ENCODE results near the gene SLC29A4.
"Not testable (repeated sequence)": the region's sequence is repeated elsewhere in the genome, so short reads cannot be mapped to it uniquely, and the experiment has no call there.

The SLC29A4 gene

DNA sequence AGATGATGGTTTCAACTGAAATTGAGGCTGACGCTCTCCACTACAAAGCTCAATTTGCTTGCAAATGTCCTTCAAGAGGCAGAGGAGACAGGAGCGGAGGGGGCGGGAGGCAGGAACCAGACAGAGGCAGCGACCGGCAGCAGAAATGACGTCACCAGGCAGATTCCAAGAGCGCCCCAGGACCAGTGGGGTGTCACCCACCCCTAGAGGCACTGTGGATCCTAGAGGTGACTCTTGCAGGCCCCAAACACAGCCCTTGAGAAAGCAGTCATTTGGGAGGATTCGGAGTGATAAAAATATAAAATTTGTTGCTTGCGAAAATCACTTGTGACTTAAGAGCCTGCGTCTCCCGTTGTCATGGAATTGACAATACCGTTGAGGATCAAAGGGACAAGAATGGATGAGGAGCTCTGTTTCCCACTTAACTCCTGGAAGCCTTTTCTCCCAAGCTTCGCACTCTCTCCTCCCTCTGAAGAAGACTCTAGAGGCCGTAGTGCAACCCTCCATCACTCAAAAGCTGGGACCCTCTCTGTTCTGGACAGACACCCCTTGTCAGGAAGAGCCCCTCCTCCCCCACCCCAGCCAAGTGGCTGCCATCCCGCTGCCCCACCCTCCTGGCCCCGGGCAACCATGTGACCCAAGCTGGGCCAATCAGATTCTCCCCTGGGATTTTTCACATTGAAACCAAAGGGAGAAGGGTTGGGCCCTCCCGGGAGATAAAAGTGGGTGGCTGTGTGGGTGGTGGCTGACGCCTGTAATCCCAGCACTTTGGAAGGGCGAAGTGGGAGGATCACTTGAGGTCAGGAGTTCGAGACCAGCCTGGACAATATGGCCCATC is 16.3 kb upstream of the SLC29A4 start:
- Histone ChIP-seq H3K4me3 (ENCODE audit: low read length) (no peak overlapping the region), H3F3A (ENCODE audit: insufficient read depth, low read length) (no peaks in the 10 kb centered on the region), H3K4me2 (ENCODE audit: low read depth, low read length) (no peak overlapping the region), H3K9me2 (replicated peaks; ENCODE audit: insufficient read depth, low read length) (no peaks in the 10 kb centered on the region), H4K20me1 (ENCODE audit: insufficient read depth, low read length) (no peaks in the 10 kb centered on the region), H3K27ac (ENCODE audit: low read length) (no peak overlapping the region), H3K79me2 (ENCODE audit: low read length) (no peaks in the 10 kb centered on the region), H3K9me3 (replicated peaks; ENCODE audit: insufficient read depth, low read length) (no peaks in the 10 kb centered on the region), H3K9ac (ENCODE audit: low read length) (no peak overlapping the region), H3K36me3 (replicated peaks; ENCODE audit: insufficient read depth, low read length) (no peaks in the 10 kb centered on the region), H3K4me1 (ENCODE audit: low read length) (no peaks in the 10 kb centered on the region), H3K27me3 (replicated peaks; ENCODE audit: insufficient read depth, low read length) (peaks cover 19% of the 10 kb centered on the region; the same call in 1 of the 2 replicates), H2AFZ (ENCODE audit: low read length) (no peak overlapping the region)
- DNase-seq: no peak
- TF ChIP-seq EZH2 (optimal IDR thresholded peaks at IDR 0.05; ENCODE audit: low read depth, low read length) (no peak), EZH2phosphoT487 (IDR thresholded peaks at IDR 0.05; ENCODE audit: low read length) (no peak)
- TF ChIP-seq, protein P1, sequence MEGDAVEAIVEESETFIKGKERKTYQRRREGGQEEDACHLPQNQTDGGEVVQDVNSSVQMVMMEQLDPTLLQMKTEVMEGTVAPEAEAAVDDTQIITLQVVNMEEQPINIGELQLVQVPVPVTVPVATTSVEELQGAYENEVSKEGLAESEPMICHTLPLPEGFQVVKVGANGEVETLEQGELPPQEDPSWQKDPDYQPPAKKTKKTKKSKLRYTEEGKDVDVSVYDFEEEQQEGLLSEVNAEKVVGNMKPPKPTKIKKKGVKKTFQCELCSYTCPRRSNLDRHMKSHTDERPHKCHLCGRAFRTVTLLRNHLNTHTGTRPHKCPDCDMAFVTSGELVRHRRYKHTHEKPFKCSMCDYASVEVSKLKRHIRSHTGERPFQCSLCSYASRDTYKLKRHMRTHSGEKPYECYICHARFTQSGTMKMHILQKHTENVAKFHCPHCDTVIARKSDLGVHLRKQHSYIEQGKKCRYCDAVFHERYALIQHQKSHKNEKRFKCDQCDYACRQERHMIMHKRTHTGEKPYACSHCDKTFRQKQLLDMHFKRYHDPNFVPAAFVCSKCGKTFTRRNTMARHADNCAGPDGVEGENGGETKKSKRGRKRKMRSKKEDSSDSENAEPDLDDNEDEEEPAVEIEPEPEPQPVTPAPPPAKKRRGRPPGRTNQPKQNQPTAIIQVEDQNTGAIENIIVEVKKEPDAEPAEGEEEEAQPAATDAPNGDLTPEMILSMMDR (IDR thresholded peaks at IDR 0.05; ENCODE audit: low read length): no peak

DNA sequence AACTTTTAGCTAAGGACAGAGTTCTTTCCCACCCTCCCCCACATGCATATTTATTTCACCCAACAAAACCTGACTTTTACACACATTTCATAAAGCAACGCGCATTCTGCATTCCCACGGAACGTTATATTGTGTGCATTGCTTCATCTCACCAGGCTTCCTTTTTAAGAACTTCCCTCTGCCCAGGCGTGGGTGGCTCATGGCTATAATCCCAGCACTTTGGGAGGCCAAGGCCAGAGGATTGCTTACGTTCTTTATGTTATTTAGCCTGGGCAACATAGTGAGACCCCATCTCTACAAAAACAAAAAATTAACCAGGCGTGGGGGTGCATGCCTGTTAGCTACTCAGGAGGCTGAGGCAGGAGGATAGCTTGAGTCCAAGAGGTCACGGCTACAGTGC is 14.9 kb upstream of the SLC29A4 start:
- H3K27me3 ChIP-seq (replicated peaks; ENCODE audit: insufficient read depth, low read length): peaks cover 16% of the 10 kb centered on the region; the same call in 1 of the 2 replicates
- not testable (repeated sequence) for H3K27ac ChIP-seq (ENCODE audit: low read length); DNase-seq

DNA sequence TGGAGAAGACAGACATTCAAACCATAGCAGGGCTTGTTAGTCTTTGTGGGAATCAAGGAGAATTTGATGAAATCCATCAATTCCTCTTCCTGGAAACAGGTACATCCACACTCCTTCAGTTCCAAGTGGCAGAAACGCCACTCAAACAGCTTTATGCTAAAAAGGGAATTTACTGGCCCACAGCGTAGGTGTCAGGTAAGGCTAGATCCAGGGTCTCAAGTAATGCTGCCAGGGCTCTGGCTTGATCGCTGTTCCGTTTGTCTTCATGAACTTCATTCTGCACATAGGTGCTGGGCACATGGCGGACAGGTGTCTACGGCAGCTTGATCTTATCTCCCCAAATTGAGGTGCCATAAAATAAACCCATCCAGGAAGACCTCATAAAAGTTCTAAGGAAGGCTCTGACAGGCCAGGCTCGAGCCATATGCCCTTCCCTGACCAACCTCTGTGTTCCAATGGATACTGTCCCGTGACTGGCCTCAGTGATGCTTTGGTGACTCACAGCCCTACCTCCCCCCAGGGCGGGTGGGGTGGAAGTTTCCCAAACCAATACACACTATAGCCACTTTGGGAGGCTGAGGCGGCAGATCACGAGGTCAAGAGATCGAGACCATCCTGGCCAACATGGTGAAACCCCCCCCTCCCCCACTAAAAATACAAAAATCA is 12.6 kb upstream of the SLC29A4 start:
- not testable (repeated sequence) for H3K9me3 ChIP-seq (replicated peaks; ENCODE audit: insufficient read depth, low read length); H3F3A ChIP-seq (ENCODE audit: insufficient read depth, low read length); H3K4me1 ChIP-seq (ENCODE audit: low read length); H3K36me3 ChIP-seq (replicated peaks; ENCODE audit: insufficient read depth, low read length); H3K9me2 ChIP-seq (replicated peaks; ENCODE audit: insufficient read depth, low read length); H2AFZ ChIP-seq (ENCODE audit: low read length); H3K4me3 ChIP-seq (ENCODE audit: low read length); H3K27ac ChIP-seq (ENCODE audit: low read length); H3K79me2 ChIP-seq (ENCODE audit: low read length); H3K9ac ChIP-seq (ENCODE audit: low read length); H3K4me2 ChIP-seq (ENCODE audit: low read depth, low read length); DNase-seq; H4K20me1 ChIP-seq (ENCODE audit: insufficient read depth, low read length)
- H3K27me3 ChIP-seq (replicated peaks; ENCODE audit: insufficient read depth, low read length): peaks cover 22% of the 10 kb centered on the region

More for the DNA sequence above, 14.9 kb upstream of the SLC29A4 start:
- not testable (repeated sequence) for H3K4me3 ChIP-seq (ENCODE audit: low read length); H3K9me2 ChIP-seq (replicated peaks; ENCODE audit: insufficient read depth, low read length); H3K36me3 ChIP-seq (replicated peaks; ENCODE audit: insufficient read depth, low read length); H3K4me2 ChIP-seq (ENCODE audit: low read depth, low read length); H3K4me1 ChIP-seq (ENCODE audit: low read length); H2AFZ ChIP-seq (ENCODE audit: low read length); H3F3A ChIP-seq (ENCODE audit: insufficient read depth, low read length); H4K20me1 ChIP-seq (ENCODE audit: insufficient read depth, low read length); H3K79me2 ChIP-seq (ENCODE audit: low read length); H3K9me3 ChIP-seq (replicated peaks; ENCODE audit: insufficient read depth, low read length); H3K9ac ChIP-seq (ENCODE audit: low read length)

DNA sequence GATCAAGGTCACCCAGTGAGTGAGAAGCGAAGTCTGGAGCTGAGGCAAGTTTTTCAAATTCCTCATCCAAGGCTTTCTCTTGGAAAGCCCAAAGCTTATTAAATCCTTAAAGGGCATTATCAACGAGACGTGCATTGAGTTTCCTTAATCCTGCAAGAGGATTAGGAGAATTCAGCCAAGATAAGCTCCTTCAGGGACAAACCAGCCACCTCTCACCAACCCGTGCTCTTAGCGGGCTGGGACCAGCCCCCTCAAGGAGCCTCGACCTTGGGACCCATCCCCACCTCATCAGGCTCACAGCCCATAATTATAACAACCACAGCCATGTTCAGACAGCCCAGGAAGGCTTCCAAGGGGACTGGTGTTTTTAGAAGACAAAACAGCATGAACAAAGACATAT is 12.0 kb upstream of the SLC29A4 start:
- Histone ChIP-seq H2AFZ (ENCODE audit: low read length) (no peak overlapping the region), H3K27me3 (replicated peaks; ENCODE audit: insufficient read depth, low read length) (peaks cover 23% of the 10 kb centered on the region), H3K9me2 (replicated peaks; ENCODE audit: insufficient read depth, low read length) (no peaks in the 10 kb centered on the region), H3K4me2 (ENCODE audit: low read depth, low read length) (no peak overlapping the region), H3K36me3 (replicated peaks; ENCODE audit: insufficient read depth, low read length) (no peaks in the 10 kb centered on the region), H3K79me2 (ENCODE audit: low read length) (no peaks in the 10 kb centered on the region), H3K9me3 (replicated peaks; ENCODE audit: insufficient read depth, low read length) (no peaks in the 10 kb centered on the region), H3K4me1 (ENCODE audit: low read length) (no peaks in the 10 kb centered on the region), H3K27ac (ENCODE audit: low read length) (no peak overlapping the region), H3F3A (ENCODE audit: insufficient read depth, low read length) (no peaks in the 10 kb centered on the region), H3K4me3 (ENCODE audit: low read length) (no peak overlapping the region), H3K9ac (ENCODE audit: low read length) (no peak overlapping the region), H4K20me1 (ENCODE audit: insufficient read depth, low read length) (no peaks in the 10 kb centered on the region)
- TF ChIP-seq, protein P1 (IDR thresholded peaks at IDR 0.05; ENCODE audit: low read length): no peak
- no peak for TF ChIP-seq EZH2 (optimal IDR thresholded peaks at IDR 0.05; ENCODE audit: low read depth, low read length)
- no peak for TF ChIP-seq EZH2phosphoT487 (IDR thresholded peaks at IDR 0.05; ENCODE audit: low read length)
- DNase-seq: no peak

DNA sequence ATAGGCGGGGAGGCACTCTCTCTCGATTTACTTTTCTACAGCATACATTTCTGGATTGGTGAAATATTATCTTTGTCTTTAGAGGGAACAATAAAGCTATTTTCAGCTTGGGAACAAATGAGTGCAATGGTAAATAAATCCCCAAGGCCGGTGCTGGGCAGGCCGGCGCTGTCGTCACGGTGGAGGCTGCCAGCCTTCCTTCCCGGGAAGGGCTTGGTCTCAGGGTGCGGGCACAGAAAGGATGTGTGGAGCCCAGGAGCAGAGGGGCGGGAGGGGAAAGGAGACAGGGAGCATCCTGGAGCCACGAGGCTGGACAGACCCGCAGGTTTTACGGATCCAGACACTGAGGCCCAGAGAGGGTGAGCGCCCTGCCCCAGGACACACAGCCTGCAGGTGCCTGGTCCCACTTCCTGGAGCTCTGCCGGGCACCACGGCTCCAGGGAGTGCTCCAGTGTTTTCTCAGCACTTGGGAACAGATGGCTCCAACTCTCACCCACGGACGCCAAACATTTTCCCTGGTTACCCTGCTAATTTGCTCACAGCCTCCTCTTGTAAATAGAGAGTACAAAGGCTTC is 8.8 kb upstream of the SLC29A4 start:
- DNase-seq: not testable (repeated sequence)

More for the DNA sequence above, 8.8 kb upstream of the SLC29A4 start:
- H3K9ac ChIP-seq (ENCODE audit: low read length); H3K9me2 ChIP-seq (replicated peaks; ENCODE audit: insufficient read depth, low read length); H3K4me3 ChIP-seq (ENCODE audit: low read length); H4K20me1 ChIP-seq (ENCODE audit: insufficient read depth, low read length); H3K27ac ChIP-seq (ENCODE audit: low read length); H2AFZ ChIP-seq (ENCODE audit: low read length); H3K4me1 ChIP-seq (ENCODE audit: low read length); H3K9me3 ChIP-seq (replicated peaks; ENCODE audit: insufficient read depth, low read length); H3K79me2 ChIP-seq (ENCODE audit: low read length); H3K4me2 ChIP-seq (ENCODE audit: low read depth, low read length); H3F3A ChIP-seq (ENCODE audit: insufficient read depth, low read length); H3K36me3 ChIP-seq (replicated peaks; ENCODE audit: insufficient read depth, low read length): not testable (repeated sequence)
- H3K27me3 ChIP-seq (replicated peaks; ENCODE audit: insufficient read depth, low read length): peaks cover 48% of the 10 kb centered on the region

Data from MM.1S (cell line).